IMR-90 (cell line): ENCODE data around the gene ADGRG1. TPM values are rescaled to one million over a fixed set of nuclear protein-coding genes. Genes with fewer than 3 reads are reported as not detected.
A peak's percentile ranks its signal among the peaks of the same experiment; 100 is the strongest.

ENCODE experiments used
- ATAC-seq: fragments of 200-7000 bp; cut with Tn5 transposase; 2 replicates; pipeline ENCODE4 v1.9.1; 2020; ENCODE audit warnings: low read depth, mild to moderate bottlenecking, moderate library complexity
- BruUV-seq: library from RNA; stranded (reverse); fragments of 400-500 nt; replicated peaks from 2 replicates; lab custom pipeline; 2021; lab: Mats Ljungman, UMichigan
- CTCF ChIA-PET: fragments of 300-600 bp; formaldehyde crosslinking; extraction: SDS; loops from one replicate; lab custom pipeline; 2021; ENCODE audit warnings: antibody characterized with exemption; lab: Yijun Ruan, JAX
- POLR2A ChIA-PET: fragments of 300-600 bp; sonication (Branson Sonifier 250); formaldehyde crosslinking; loops from one replicate; lab custom pipeline; 2022; ENCODE audit warnings: antibody characterized with exemption; ENCODE audit not compliant: unreplicated experiment; lab: Charles Lee
- DNase-seq: peaks from one replicate; pipeline ENCODE4 v3.0.0; 2013
- H2AFZ ChIP-seq: replicated peaks from 2 replicates; pipeline ENCODE3; 2013; ENCODE audit warnings: low read length, mild to moderate bottlenecking; ENCODE audit not compliant: poor library complexity
- H2AK5ac ChIP-seq: 2 replicates; pipeline ENCODE4 v1.6.1; 2013; ENCODE audit warnings: low read depth, low read length, inconsistent platforms
- H2AK9ac ChIP-seq: replicated peaks from 2 replicates; pipeline ENCODE3; 2013; ENCODE audit warnings: mild to moderate bottlenecking, low read depth, low read length, moderate library complexity; ENCODE audit not compliant: poor library complexity
- H2BK120ac ChIP-seq: 2 replicates; pipeline ENCODE4 v1.6.1; 2013; ENCODE audit warnings: low read depth, low read length, inconsistent platforms
- H2BK15ac ChIP-seq: 3 replicates; pipeline ENCODE4 v1.6.1; 2013; ENCODE audit warnings: low read depth, low read length, inconsistent platforms
- H2BK20ac ChIP-seq: 2 replicates; pipeline ENCODE4 v1.6.1; 2013; ENCODE audit warnings: low read depth, mild to moderate bottlenecking, inconsistent platforms, low read length, moderate library complexity
- H2BK5ac ChIP-seq: 2 replicates; pipeline ENCODE4 v1.6.1; 2013; ENCODE audit warnings: mild to moderate bottlenecking, low read depth, low read length, inconsistent platforms; ENCODE audit not compliant: poor library complexity, severe bottlenecking
- H3K14ac ChIP-seq: replicated peaks from 2 replicates; pipeline ENCODE4 v1.6.1; 2013; ENCODE audit warnings: low read depth, low read length, inconsistent platforms
- H3K18ac ChIP-seq: 2 replicates; pipeline ENCODE4 v1.6.1; 2013; ENCODE audit warnings: low read depth, low read length, control low read depth
- H3K23ac ChIP-seq: 2 replicates; pipeline ENCODE4 v1.6.1; 2013; ENCODE audit warnings: low read depth, low read length, inconsistent platforms
- H3K27ac ChIP-seq: 2 replicates; pipeline ENCODE4 v1.5.1; 2013; ENCODE audit warnings: mild to moderate bottlenecking, control low read depth, low read length; ENCODE audit not compliant: insufficient read depth
- H3K27me3 ChIP-seq: 2 replicates; pipeline ENCODE4 v1.6.1; 2013; ENCODE audit warnings: low read length; ENCODE audit not compliant: control insufficient read depth, insufficient read depth
- H3K36me3 ChIP-seq: 2 replicates; pipeline ENCODE4 v1.6.1; 2013; ENCODE audit warnings: low read length, mixed read lengths; ENCODE audit not compliant: control insufficient read depth, insufficient read depth
- H3K4ac ChIP-seq: 2 replicates; pipeline ENCODE4 v1.6.1; 2013; ENCODE audit warnings: low read depth, low read length, inconsistent platforms
- H3K4me1 ChIP-seq: 2 replicates; pipeline ENCODE4 v1.6.1; 2013; ENCODE audit warnings: low read length, mixed read lengths; ENCODE audit not compliant: control insufficient read depth, insufficient read depth
- H3K4me2 ChIP-seq: 2 replicates; pipeline ENCODE4 v1.6.1; 2013; ENCODE audit warnings: low read depth, mild to moderate bottlenecking, control low read depth, low read length, moderate library complexity
- H3K4me3 ChIP-seq: 2 replicates; pipeline ENCODE4 v1.5.1; 2013; ENCODE audit warnings: low read depth, mild to moderate bottlenecking, control low read depth, low read length, moderate library complexity; ENCODE audit not compliant: insufficient read depth
- H3K56ac ChIP-seq: 2 replicates; pipeline ENCODE4 v1.6.1; 2013; ENCODE audit warnings: low read length, inconsistent platforms; ENCODE audit not compliant: insufficient read depth; ENCODE audit errors: extremely low read depth
- H3K79me1 ChIP-seq, 2 experiments: 2 replicates each; pipeline ENCODE4 v1.6.1; 2013; ENCODE audit warnings: low read length in 2 of 2, inconsistent platforms in 1 of 2, low read depth in 1 of 2
- H3K9ac ChIP-seq: 2 replicates; pipeline ENCODE4 v1.6.1; 2013; ENCODE audit warnings: low read depth, low read length, control low read depth
- H3K9me1 ChIP-seq: 2 replicates; pipeline ENCODE4 v1.6.1; 2013; ENCODE audit warnings: low read length, inconsistent platforms; ENCODE audit not compliant: insufficient read depth
- H3K9me3 ChIP-seq: 2 replicates; pipeline ENCODE4 v1.6.1; 2013; ENCODE audit warnings: low read length; ENCODE audit not compliant: control insufficient read depth, insufficient read depth
- H4K20me1 ChIP-seq: 2 replicates; pipeline ENCODE4 v1.6.1; 2013; ENCODE audit warnings: low read length, inconsistent platforms; ENCODE audit not compliant: insufficient read depth
- H4K5ac ChIP-seq: 2 replicates; pipeline ENCODE4 v1.6.1; 2013; ENCODE audit warnings: mild to moderate bottlenecking, low read depth, low read length, control low read depth
- H4K8ac ChIP-seq, 2 experiments: 2 replicates each; pipeline ENCODE4 v1.6.1; 2013; ENCODE audit warnings: low read depth in 2 of 2, low read length in 2 of 2, control low read depth in 1 of 2, inconsistent platforms in 1 of 2
- H4K91ac ChIP-seq: 2 replicates; pipeline ENCODE4 v1.6.1; 2013; ENCODE audit warnings: low read depth, low read length, inconsistent platforms; ENCODE audit not compliant: insufficient read depth
- BHLHE40 ChIP-seq: fragments of 150-350 bp; IDR thresholded peaks from 2 replicates; pipeline ENCODE4 v1.6.1; 2016; ENCODE audit warnings: mild to moderate bottlenecking, low read depth, low read length
- CHD1 ChIP-seq: IDR thresholded peaks from 2 replicates; pipeline ENCODE4 v1.6.1; 2012; ENCODE audit warnings: low read depth, low read length, improper control_type of control experiment
- CTCF ChIP-seq: conservative IDR thresholded peaks from 2 replicates; pipeline ENCODE4 v1.5.1; 2012; ENCODE audit warnings: mild to moderate bottlenecking, low read depth, low read length, improper control_type of control experiment
- ELK1 ChIP-seq: fragments of 150-350 bp; IDR thresholded peaks from 2 replicates; pipeline ENCODE4 v1.6.1; 2016; ENCODE audit warnings: low read depth, mild to moderate bottlenecking, low read length, moderate library complexity, borderline replicate concordance
- FOS ChIP-seq: fragments of 150-350 bp; IDR thresholded peaks from 2 replicates; pipeline ENCODE4 v1.6.1; 2016; ENCODE audit warnings: low read depth, low read length
- MAZ ChIP-seq: IDR thresholded peaks from 2 replicates; pipeline ENCODE4 v1.6.1; 2012; ENCODE audit warnings: low read depth, mild to moderate bottlenecking, low read length, improper control_type of control experiment, moderate library complexity, borderline replicate concordance
- NFE2L2 ChIP-seq: fragments of 150-350 bp; IDR thresholded peaks from 2 replicates; pipeline ENCODE4 v1.6.1; 2016; ENCODE audit warnings: low read depth, mild to moderate bottlenecking, low read length
- POLR2A ChIP-seq: IDR thresholded peaks from 2 replicates; pipeline ENCODE4 v1.6.1; 2012; ENCODE audit warnings: mild to moderate bottlenecking, low read depth, low read length
- RAD21 ChIP-seq: IDR thresholded peaks from 2 replicates; pipeline ENCODE4 v1.6.1; 2012; ENCODE audit warnings: low read length, improper control_type of control experiment
- RCOR1 ChIP-seq: IDR thresholded peaks from 2 replicates; pipeline ENCODE4 v1.6.1; 2012; ENCODE audit warnings: mild to moderate bottlenecking, low read length, improper control_type of control experiment; ENCODE audit not compliant: insufficient replicate concordance
- RFX5 ChIP-seq: IDR thresholded peaks from 2 replicates; pipeline ENCODE4 v1.8.0; 2012; ENCODE audit warnings: low read depth, mild to moderate bottlenecking, low read length, moderate library complexity
- SMC3 ChIP-seq: fragments of 150-350 bp; IDR thresholded peaks from 2 replicates; pipeline ENCODE4 v1.6.1; 2016; ENCODE audit warnings: low read depth, mild to moderate bottlenecking, antibody characterized with exemption, low read length, moderate library complexity
- USF2 ChIP-seq: fragments of 150-350 bp; IDR thresholded peaks from 2 replicates; pipeline ENCODE4 v1.6.1; 2017; ENCODE audit warnings: mild to moderate bottlenecking, antibody characterized with exemption, low read length, low read depth
- WGBS, 2 experiments: methylation state at CpG; one replicate each; pipeline versions ENCODE4 v1.1.5 to v1.1.7; 2013; ENCODE audit warnings: missing lambda C conversion rate in 2 of 2; ENCODE audit not compliant: insufficient read length in 1 of 2; ENCODE audit errors: extremely low coverage in 2 of 2; 5-methylcytosine and 5-hydroxymethylcytosine counted together
- dilution Hi-C: fragments of 300-500 bp; cut with HindIII; formaldehyde crosslinking; loops from one replicate; pipeline ENCODE4 v1.14.3; 2018; ENCODE audit warnings: low sequenced_read_pairs; ENCODE audit not compliant: unreplicated experiment
- in situ Hi-C: fragments of 300-500 bp; cut with MboI; formaldehyde crosslinking; loops from 3 replicates; pipeline ENCODE4 v1.14.3; 2019; ENCODE audit warnings: low sequenced_read_pairs, inconsistent platforms, mixed read lengths
- intact Hi-C: fragments of 100-400 bp; cut with micrococcal nuclease; formaldehyde crosslinking; loops from 2 replicates; pipeline ENCODE4 v1.10.0; 2022
- polyA plus RNA-seq, 3 experiments: library from polyadenylated mRNA; depleted of rRNA; stranded (reverse); fragments of >200 nt; gene quantifications; 2 replicates each; pipeline ENCODE4 v1.2.3, GENCODE V29; 2012; ENCODE audit warnings: low replicate concordance in 1 of 3
- total RNA-seq: library from RNA; depleted of rRNA; stranded (reverse); fragments of >200 nt; gene quantifications from 2 replicates; pipeline ENCODE4 v1.2.3, GENCODE V29; 2012

ADGRG1 gene
- total and polyA plus RNA-seq, 2 of the 4 experiments (the other 2 are of a cell fraction), result 0.90 to 8.4 TPM

- no peak overlapping the region for H3K18ac ChIP-seq
- in situ Hi-C loops, result no loop called here
- dilution Hi-C loops, result no loop called here
- ChIA-PET POLR2A (no interaction called here), CTCF (interaction anchor here (1.1 kb wide), 1 partner anchor 71 kb away, joined by 3 read pairs; no protein-coding TSS in a partner anchor)
- H3K14ac ChIP-seq, result 0 out of 2 replicates have a peak overlapping the region, but pooled peaks have one; percentile 4
- H4K5ac ChIP-seq, result no peak overlapping the region
- peak; percentile 52 for DNase-seq
- no peak for TF ChIP-seq RCOR1
- no peak for TF ChIP-seq POLR2A
- no peak for TF ChIP-seq NFE2L2
- TF ChIP-seq CHD1, result no peak
- TF ChIP-seq BHLHE40, result no peak
- TF ChIP-seq SMC3, result no peak
- TF ChIP-seq CTCF, result no peak
- no peak for TF ChIP-seq ELK1
- TF ChIP-seq RAD21, result no peak
- TF ChIP-seq MAZ, result no peak
- TF ChIP-seq FOS, result no peak
- no peak for TF ChIP-seq RFX5
- TF ChIP-seq USF2, result no peak
- no peaks in the 10 kb centered on the region for H3K36me3 ChIP-seq
- ATAC-seq, result peak; percentile 16; the same call in 1 of the 2 replicates
- no peak overlapping the region for H3K4me3 ChIP-seq
- peak overlapping the region; percentile 53 for H2AFZ ChIP-seq
- H4K91ac ChIP-seq, result peak overlapping the region; percentile 7
- intact Hi-C loops, result loop anchor here (10.0 kb wide), 1 partner anchor 359 kb away; the partner anchor contains the start of genes USB1 and ZNF319
- H3K4me1 ChIP-seq, result peaks cover 8% of the 10 kb centered on the region
- H2BK120ac ChIP-seq, result peak overlapping the region; percentile 53
- H3K27ac ChIP-seq, result no peak overlapping the region
- no TSS peak for BruUV-seq
- H2BK15ac ChIP-seq, result 0 out of 3 replicates have a peak overlapping the region, but pooled peaks have one; percentile 44
- peak overlapping the region; percentile 49 to 54; a peak in 3 of 4 replicates for H4K8ac ChIP-seq
- peaks cover 19% of the 10 kb centered on the region for H3K9me1 ChIP-seq
- no peak overlapping the region for H3K4me2 ChIP-seq
- WGBS, 2 experiments, result 84% methylated on average over 6 of the region's 24 CpGs; no CpG with 5 or more reads in 1 of the 2 experiments
- peak overlapping the region; percentile 88 for H2AK5ac ChIP-seq
- H3K9me3 ChIP-seq, result no peaks in the 10 kb centered on the region
- no peaks in the 10 kb centered on the region for H4K20me1 ChIP-seq
- H2AK9ac ChIP-seq, result peak overlapping the region; percentile 7
- H3K79me1 ChIP-seq, result no peaks in the 10 kb centered on the region
- H3K56ac ChIP-seq, result no peak overlapping the region
- H2BK20ac ChIP-seq, result no peak overlapping the region
- no peak overlapping the region for H3K23ac ChIP-seq
- H3K27me3 ChIP-seq, result no peaks in the 10 kb centered on the region
- H3K4ac ChIP-seq, result 0 out of 2 replicates have a peak overlapping the region, but pooled peaks have one; percentile 10
- H2BK5ac ChIP-seq, result no peak overlapping the region
- H3K9ac ChIP-seq, result no peak overlapping the region
Measured at GRCh38 chr16:57645691-57646387, 17.4 kb downstream of the ADGRG1 start.
